ENCODE data around the gene YIF1B.

Gene YIF1B

DNA sequence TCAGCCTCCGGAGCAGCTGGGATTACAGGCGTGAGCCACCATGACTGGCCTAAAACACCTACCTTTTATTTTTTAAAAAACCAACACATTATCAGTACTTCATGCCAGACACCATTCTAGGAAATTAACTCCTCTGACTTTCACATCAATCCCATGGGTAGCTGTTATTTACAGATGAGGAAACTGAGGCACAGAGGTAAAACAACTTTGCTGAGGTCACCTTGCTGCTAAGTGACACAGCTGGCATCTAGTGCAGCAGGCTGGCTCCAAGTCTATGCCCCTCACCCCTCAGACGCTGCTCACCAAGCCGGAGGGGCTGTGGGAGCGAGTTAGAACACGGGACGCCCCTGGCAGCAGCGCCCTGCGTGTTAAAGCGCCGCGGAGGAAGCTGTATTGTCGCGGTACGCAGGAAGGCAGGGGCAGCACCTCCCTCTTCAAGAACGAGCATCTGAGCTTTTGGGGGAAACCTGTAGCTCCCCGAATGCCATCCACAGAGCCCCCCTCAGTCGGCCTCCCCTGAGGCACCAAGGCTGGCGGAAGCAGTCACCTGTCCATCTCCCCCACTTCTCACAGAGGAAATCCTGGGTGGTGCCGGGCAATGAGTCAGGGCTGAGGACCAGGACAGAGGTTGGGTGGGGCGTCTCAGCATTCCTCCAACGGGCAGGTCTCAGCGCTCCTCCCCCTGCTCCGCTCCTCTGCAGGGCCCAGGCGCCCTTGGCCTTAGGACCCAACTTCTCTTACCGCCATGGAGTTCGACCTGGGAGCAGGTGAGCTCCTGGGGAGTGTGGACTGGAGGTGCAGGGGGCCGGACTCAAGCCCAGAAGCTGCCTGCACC lies 12.0 kb downstream of the YIF1B start, which contains the start of gene C19orf33:
Gene C19orf33 (plus strand): TSS at position 735 of the 835 bp plus-strand sequence. CDS start 11 bp downstream, at position 746.
- no peak for DNase-seq

DNA sequence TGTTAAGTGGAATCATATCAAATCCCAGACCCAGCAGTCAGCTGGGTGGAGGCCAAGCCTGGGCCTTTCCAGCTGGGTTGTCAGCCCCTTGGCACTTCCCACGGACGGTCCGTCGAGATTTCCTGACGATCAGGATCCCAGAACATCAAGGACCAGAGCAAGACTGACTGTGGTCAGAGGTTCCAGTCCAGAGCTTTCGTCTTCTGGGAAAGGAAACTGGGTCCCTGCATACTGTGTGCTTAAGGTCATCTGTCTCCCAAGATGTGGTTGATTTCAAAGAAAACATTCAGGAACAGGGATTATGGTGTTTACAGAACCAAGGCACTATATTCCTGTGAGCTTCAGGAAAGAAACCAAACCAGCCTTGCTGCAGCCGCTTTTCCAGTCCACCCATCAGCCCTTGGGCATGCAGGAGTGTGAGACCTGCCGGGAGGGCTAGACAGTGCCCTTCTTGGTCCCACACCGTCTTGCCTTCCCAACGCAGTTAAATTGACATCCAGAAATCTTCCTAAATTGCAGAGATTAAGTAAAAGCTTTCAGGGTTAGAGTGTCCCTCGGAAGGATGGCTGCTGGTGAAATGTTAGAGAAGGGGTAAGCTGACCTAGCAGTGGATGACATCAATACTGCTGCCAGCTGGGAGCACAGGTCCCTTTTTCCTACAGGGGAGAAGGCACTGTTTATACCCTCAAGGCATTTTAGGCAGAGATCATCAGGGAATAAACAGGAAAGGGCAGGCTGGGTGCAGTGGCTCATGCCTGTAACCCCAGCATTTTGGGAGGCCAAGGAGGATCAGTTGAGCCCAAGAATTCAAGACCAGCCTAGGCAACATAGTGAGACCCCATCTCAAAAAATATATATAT lies 16.7 kb downstream of the YIF1B start:
- no peak for DNase-seq

DNA sequence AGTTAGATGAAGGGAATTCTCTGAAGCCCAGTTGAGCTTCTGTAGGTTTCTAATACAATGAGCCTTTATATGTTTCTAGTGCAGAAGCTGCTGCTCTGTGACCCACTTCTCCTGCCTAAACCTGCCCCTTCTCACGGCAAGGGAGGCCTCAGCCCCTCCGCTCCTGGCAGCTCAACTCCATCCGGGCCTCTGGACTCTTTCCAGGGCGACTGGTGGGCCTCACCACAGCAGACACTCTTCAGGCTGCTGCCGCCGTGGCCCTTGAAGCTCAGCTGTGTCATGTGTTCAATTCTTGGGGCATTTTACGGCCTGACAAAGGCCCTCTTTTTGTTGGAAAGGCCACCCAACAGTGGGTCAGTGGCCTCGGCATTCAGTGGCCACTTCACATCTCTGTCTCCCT lies 21.7 kb downstream of the YIF1B start:
- no peak for DNase-seq

DNA sequence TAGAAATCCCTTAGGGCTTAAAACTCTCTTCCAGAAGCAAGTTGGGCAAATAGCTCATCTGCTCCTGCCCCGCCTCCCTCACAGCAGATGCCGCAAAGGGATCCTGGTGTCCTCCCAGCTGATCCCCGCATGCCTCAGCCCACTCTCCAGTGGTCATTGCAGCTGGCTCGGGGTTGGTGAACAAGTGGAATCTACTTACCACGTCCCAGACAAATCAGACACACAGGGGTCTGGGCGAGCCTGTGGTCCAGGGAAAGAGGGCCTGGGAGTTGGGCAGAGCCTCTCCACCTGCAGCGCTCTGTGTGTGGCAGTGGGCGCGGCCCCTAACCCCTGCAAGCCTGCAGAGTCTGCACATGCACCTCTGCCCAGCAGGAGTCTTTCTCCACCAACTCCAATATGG lies 22.5 kb downstream of the YIF1B start:
- no peak for DNase-seq

DNA sequence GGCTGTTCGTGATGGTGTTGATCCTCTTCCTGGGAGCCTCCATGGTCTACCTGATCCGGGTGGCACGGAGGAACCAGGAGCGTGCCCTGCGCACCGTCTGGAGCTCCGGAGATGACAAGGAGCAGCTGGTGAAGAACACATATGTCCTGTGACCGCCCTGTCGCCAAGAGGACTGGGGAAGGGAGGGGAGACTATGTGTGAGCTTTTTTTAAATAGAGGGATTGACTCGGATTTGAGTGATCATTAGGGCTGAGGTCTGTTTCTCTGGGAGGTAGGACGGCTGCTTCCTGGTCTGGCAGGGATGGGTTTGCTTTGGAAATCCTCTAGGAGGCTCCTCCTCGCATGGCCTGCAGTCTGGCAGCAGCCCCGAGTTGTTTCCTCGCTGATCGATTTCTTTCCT lies 23.9 kb downstream of the YIF1B start:
- no peak for DNase-seq

DNA sequence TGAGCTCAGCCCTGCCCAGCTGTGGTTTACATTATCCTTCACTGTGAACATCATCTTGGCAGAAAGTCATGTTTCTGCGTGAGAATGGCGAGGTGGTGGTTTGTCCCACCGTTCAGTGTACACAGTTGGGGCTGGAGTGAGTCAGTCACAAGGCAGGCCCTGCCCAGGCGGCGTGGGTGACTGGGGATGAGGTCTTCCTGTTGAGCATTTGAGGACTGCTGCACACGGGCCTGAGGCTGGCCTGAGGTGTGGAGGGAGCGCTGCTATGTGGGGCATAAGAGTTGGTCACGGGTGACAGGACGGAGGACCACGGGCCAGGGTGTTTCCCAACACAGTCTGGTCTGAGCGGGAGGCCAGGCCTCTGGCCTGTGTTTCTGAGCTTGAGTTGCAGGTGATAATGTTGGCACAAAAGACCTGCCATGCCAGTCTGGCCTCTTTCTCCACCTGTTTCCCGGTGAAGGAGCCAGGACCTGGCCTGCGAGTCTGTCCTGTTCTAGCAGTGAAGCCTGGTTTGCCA lies 25.1 kb downstream of the YIF1B start:
- DNase-seq, result no peak

DNA sequence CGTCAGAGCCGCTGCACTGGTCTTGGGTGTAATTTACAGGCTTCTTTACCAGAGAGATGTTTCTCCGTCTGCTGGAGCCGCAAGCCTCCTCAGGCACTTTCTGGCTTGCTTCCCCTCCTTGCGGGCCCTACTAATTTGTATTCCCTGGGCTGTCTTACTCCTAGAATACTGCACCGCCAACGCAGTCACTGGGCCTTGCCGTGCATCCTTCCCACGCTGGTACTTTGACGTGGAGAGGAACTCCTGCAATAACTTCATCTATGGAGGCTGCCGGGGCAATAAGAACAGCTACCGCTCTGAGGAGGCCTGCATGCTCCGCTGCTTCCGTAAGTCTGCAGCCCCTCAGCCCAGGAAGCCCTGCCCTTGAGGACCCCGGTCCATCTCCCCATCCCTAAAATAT lies 25.8 kb downstream of the YIF1B start:
- DNase-seq, result no peak

DNA sequence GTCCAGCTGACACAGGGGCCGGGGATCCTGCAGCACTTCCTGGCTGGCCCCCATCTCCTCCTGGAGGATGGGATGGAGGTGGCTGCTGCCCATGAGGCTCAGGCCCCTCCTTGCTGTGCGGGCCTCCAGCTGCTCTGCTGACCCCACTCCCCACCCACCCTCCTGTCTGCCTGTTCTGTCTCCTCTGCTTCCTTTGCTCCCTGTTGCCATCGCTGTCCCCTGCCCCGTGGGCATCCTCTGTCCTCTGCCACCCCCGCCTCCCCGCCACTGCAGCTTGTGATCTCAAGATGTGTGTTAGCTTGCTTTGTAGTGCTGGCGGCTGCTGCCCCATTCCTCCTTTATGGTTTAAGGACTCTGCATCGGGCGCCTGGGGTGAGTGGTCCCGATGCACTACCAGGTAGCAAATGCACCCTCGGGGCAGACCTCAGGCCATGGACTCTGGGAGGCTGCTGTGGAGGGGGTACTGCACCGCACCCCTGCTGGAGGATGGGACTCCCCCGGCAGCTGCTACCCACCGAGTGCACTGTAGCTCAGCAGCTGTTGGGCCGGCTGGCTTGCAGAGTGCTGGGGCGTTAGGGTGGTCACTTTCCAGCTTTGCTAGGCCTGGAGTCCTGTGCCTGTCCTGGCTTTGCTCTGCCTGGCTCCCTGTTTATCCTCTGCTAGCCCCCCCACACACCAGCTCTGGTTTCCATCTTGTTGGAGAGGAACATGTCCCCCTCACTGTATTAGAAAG lies 27.5 kb downstream of the YIF1B start:
- no peak for DNase-seq

DNA sequence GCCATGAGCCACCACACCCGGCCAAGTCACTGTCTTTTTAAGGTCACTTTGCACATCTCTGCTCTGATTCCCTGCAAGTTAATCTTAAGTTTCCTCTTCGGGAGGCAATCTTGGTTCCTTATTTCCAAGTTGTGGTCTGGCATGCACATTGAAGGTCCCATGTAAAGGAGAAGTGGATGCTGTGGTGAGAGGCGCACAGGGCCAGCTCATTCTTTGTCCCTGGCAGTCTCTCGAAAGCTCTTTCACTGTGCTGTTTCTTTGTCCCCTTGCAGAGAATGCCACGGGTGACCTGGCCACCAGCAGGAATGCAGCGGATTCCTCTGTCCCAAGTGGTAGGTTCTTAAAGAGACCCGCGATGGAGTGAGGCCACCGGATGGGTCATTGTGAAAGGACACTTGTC lies 28.1 kb downstream of the YIF1B start:
- DNase-seq, result no peak

DNA sequence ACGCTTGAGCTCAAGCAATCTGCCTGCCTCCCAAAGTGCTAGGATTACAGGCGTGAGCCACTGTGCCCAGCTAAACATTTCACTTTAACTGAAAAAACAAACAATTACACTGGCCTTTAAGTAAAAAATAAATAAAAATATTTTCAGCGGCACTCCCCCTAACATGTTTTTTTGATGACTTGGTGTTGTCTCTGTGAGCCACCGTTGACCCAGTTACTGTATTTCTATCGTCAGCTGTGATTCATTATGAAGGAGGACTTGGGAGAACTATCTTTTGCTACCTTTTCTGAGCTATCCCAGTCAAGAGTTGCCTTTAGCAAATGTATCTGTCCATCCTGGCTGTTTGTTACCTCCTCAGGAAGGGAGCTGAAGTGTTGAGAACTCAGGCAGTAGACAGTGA lies 30.2 kb downstream of the YIF1B start:
- DNase-seq, result no peak

DNA sequence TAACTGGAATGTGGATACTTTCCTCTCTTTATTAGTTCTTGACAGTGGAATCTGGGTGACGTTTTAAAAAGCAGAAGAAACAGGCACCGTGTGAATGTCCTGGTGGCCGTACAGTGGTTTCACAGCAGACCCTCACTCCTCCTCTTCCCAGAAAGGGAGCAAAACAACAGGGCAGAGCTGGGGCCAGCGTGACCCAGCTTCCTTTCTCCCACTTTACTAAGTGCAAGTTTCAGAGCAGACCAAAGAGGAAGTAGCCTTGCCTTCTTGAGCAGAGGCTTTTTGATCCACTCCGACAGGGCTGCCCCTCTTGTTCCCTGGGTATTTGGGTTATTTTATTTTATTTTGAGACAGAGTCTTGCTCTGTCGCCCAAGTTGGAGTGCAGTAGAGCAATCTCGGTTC lies 31.3 kb downstream of the YIF1B start:
- DNase-seq, result no peak

DNA sequence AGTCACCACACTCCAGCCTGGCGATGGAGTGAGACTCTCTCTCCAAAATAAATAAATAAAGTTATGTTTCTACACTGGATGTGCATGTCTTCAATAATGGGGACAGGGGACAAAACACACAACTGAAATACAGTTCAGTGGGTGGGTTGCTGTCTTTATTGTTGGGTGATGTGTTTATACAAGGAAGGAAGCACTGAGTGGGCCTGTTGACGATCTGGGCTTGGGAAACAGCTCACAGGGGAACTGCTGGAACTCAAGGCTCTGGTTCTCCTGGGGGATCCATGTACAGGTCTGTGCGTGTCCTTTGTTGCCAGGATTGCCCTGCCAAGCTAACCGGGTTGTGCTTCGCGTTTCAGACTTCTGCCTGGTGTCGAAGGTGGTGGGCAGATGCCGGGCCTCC lies 32.5 kb downstream of the YIF1B start:
- no peak for DNase-seq

DNA sequence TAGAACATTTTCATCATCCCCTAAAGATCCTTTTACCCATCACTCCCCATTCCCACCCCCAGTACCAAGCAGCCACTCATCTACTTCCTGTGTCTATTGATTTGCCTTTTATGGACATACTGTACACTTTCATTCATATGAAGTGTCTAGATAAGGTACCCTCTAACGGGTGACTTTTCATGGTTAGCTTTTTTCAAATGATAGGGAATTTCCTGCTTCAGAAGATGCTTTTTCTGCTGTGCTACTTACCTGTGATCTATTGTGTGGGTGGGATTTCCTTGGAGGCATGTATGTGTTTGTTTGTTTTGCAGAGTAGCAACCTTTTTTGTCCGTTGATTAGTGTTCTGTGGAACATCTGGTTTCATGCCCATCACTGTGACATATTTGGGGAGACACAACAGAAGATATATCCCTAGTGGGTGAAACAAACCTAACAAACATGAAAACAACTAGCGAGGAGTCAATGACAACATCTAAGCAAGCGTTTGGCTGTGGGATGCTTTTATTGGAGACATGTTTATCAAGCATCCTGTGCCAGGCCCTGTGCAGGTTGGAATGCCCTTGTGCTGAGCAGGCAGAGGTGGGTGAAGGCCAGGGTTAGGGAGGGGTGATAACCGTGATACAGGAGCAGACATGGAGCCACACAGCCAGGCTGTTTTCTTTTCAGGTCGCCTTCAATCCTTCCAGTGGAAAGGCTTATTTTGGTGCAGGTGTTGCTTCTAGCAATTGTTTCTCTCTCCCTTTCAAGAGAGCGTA lies 33.8 kb downstream of the YIF1B start:
- no peak for DNase-seq

DNA sequence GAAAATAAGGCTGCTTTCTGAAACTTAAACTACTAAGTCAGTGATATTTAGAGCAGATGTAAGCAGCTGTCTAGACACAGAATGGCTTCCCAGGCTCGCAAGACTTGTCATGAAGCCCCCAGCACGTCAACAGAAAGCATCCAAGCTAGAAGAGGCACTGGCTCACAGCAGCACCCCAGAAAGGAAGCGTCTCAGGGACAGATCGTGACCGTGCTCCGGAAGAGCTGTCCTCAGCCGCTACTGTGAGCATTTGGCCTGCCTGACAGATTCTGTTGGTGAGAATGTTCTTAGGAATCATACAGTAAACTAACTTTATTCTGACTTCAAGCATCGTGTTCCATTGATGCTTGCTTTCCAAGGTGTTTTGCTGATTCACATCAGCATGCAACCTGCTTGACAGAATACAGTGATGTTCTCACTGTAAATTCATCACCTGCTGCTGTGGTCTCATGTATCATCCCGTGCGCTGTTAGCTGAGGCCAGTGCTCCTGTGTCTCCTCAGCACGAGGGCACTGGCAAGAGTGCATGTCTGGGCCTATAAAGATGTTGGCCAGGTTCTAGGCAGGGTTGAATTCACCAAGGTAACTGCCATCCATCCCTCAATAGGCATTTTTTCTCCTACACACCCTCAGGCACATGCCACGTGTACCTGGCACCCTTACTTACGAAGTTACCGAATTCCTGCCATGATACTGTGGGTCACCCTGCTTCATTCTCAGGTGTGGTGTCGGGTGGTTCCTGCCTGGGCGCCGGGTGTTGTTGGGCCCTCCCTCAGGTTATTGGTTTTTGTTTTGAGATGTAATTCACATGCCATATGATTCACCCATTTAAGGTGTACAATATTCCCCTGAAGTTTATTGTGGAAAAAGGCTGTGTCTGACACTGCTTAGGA lies 35.5 kb downstream of the YIF1B start:
- DNase-seq, result no peak

DNA sequence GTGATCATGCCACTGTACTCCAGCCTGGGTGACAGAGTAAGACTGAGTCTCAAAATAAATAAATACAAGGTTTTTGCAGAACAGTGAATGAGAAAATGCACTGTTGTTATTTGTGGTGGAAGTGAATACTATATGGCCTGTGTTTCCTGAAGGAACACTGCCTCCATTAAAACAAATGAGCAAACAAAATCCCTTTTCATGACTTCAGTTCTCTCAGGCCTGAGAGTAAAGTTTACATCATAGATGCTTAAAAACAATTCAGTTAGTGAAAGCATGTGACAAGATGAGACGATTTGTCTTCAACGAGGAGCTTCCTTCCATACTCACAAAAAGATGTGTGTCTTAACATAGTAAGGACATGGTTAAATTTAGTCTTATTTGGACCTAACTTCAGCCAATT lies 37.0 kb downstream of the YIF1B start:
- DNase-seq, result no peak

DNA sequence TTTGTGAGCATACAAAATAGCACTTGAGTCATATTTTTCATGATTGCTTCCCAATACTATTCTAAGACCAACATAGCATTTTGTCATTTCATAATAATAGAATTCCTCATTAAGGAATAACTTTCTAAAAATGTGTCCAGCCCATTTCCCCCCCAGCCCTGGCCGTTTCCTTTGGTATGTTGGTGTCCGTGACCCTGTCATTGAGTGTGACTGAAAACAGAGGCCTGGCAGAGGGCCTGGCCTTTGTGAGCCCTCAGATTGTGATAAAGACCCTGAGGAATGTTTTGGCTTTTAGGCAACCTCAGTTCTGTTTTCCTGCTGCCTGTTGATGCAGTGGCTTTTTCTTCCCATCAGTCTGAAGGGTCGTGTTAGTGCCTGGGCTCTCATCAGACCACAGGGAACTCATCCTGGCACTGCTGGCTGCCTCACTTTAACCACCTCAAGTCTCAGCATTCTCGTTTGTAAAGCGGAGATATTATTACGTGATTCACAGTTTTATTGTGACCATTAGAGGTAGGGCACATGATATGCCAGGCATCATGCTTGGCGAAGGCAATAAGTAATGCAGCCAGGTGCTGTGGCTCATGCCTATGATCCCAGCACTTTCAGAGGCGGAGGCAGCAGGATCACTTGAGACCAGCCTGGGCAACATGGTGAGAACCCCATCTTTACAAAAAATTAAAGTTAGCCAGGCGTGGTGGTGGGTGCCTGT lies 37.6 kb downstream of the YIF1B start:
- no peak for DNase-seq

DNA sequence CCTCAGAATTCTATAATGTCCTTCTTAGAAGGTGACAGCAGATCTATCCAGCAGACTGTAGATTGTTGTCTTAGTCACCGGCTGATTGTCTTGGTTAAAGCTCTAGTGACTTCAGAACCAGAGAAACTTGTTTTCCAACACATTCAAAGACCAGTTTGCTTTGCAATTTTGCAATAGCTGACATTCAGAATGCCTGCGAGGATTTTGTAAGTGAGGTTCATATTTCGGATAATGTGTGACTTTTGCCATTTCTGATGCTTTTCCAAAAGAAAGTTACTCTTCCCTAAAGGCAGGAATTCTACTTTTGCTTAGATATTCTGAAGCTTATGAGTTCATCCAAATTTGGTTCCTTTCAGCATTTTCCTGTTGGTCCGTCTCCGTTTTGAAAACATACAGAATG lies 38.2 kb downstream of the YIF1B start:
- no peak for DNase-seq

DNA sequence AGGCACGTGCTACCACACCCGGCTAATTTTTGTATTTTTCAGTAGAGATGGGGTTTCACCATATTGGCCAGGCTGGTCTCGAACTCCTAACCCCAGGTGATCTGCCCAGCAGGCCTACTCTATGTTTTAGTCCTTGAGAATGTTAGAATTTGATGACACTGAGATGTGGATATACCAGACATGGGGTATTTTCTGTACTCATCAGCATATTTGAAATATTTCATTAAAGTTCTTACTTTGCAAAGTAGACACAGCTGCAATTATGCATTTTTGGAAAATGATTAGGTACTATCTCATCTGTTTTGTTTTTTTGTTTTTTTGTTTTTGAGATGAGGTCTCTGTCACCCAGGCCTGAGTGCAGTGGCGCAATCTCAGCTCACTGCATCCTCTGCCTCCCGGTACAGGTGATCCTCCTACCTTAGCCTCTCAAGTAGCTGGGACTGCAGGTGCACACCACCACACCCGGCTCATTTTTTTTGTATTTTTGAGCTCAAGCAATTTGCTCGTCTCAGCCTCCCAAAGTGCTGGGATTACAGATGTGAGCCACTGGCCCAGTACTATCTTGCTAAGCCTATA lies 38.7 kb downstream of the YIF1B start:
- DNase-seq, result no peak

DNA sequence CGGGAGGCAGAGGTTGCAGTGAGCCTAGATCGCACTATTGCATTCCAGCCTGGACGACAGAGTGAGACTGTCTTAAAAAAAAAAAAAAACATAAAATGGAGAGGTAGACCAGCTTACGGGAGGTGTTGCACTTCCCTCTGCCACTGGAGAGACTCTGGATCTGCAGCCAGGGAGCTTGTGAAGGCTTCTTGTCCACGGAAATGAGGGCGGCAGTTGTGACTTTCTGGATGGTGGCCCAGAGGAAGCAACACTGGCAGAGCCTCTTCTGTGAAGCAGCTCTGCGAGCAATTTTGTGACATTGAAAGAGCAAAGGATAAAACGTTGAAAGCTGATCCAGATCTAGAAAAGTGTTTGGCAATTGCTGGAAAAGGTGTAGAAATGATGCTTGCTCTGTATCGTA lies 41.0 kb downstream of the YIF1B start:
- DNase-seq, result no peak

DNA sequence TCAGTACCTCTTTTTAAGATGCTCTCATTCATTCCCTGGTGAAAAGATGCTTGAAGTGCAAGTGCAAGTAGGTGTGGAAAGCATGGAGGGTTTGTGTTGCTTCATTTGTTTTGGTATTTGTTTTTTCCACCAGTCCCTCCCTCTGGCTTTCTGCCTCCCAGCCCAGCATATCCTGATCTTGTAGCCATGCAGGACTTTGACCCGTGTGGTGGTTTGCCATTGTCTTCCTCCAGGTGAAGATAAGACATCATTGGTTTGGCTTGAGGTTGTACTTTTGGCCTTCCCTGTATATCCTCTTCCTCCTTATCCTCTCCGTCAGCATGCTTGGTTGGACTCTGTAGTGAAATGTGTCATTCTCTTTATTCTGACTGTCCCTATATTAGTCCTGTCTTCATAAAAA lies 42.2 kb downstream of the YIF1B start:
- DNase-seq, result no peak

Data from NCI-H1417 treated with DMSO at 0.1 percent for 48 hours (cell line).